ELR (cell line): ENCODE data around the gene RABEP1.
A peak's percentile ranks its signal among the peaks of the same experiment; 100 is the strongest.

Experiments used
- DNase-seq: peaks from one replicate; pipeline ENCODE4 v3.0.0-alpha.2; 2015; ENCODE audit warnings: low read depth

RABEP1 gene

GRCh38 chr17:5364156-5364555 lies 82.1 kb downstream of the RABEP1 start:
- DNase-seq, result peak; percentile 38

GRCh38 chr17:5364696-5365095 lies 82.6 kb downstream of the RABEP1 start:
- DNase-seq, result no peak

- DNase-seq, result no peak
Measured at GRCh38 chr17:5365831-5366230, 83.7 kb downstream of the RABEP1 start.

GRCh38 chr17:5370411-5370810 lies 88.3 kb downstream of the RABEP1 start:
- no peak for DNase-seq

GRCh38 chr17:5373112-5373511 lies 91.0 kb downstream of the RABEP1 start:
- no peak for DNase-seq

- DNase-seq, result no peak
Measured at GRCh38 chr17:5378566-5379207, 96.6 kb downstream of the RABEP1 start.

GRCh38 chr17:5379351-5380107 lies 97.4 kb downstream of the RABEP1 start:
- no peak for DNase-seq

GRCh38 chr17:5380491-5381135 lies 98.5 kb downstream of the RABEP1 start:
- DNase-seq, result no peak

- DNase-seq, result peak; percentile 22
Measured at GRCh38 chr17:5381542-5381941, 99.5 kb downstream of the RABEP1 start.

GRCh38 chr17:5391678-5392077 lies 109.6 kb downstream of the RABEP1 start:
- no peak for DNase-seq

GRCh38 chr17:5396612-5397011 lies 114.5 kb downstream of the RABEP1 start:
- DNase-seq, result peak; percentile 57

- no peak for DNase-seq
Measured at GRCh38 chr17:5399767-5400166, 117.7 kb downstream of the RABEP1 start.

- DNase-seq, result no peak
Measured at GRCh38 chr17:5405400-5405799, 123.3 kb downstream of the RABEP1 start.

GRCh38 chr17:5408186-5408585 lies 126.1 kb downstream of the RABEP1 start:
- no peak for DNase-seq

- DNase-seq, result no peak
Measured at GRCh38 chr17:5410594-5411272, 128.6 kb downstream of the RABEP1 start.

- peak; percentile 93 for DNase-seq
Measured at GRCh38 chr17:5413682-5414081, 131.6 kb downstream of the RABEP1 start.

GRCh38 chr17:5416901-5417300 lies 134.8 kb downstream of the RABEP1 start:
- DNase-seq, result no peak

- peak; percentile 52 for DNase-seq
Measured at GRCh38 chr17:5418858-5419355, 136.8 kb downstream of the RABEP1 start.

GRCh38 chr17:5419356-5419958 lies 137.4 kb downstream of the RABEP1 start, which contains the start of gene NUP88:
NUP88 (minus strand) TSS chr17:5419662; CDS start chr17:5419650, 12 bp downstream.
- peak; percentile 99 for DNase-seq

GRCh38 chr17:5419959-5420653 lies 138.0 kb downstream of the RABEP1 start, which contains the start of gene RPAIN:
RPAIN (plus strand) TSS chr17:5420182; CDS start chr17:5420211, 29 bp downstream.
- DNase-seq, result peak; percentile 89

- DNase-seq, result peak; percentile 94
Measured at GRCh38 chr17:5422505-5422904, 140.4 kb downstream of the RABEP1 start.
